Subcutaneous abdominal adipose tissue (tissue), 5 donors: ENCODE measurements around the gene QSOX2.

ENCODE experiments used
- H3K27ac ChIP-seq: one replicate; pipeline ENCODE4 v1.7.0; 2013; ENCODE audit warnings: low read depth, mild to moderate bottlenecking, inconsistent platforms, low read length, moderate library complexity
- H3K27me3 ChIP-seq, 5 donors: one replicate each; pipeline ENCODE4 v1.7.0; 2013; ENCODE audit warnings: low read length in 5 of 5, inconsistent platforms in 1 of 5; ENCODE audit not compliant: control insufficient read depth in 5 of 5, insufficient read depth in 4 of 5
- H3K36me3 ChIP-seq, 5 donors: one replicate each; pipeline ENCODE4 v1.7.0; 2013; ENCODE audit warnings: low read length in 5 of 5; ENCODE audit not compliant: control insufficient read depth in 5 of 5, insufficient read depth in 5 of 5
- H3K4me1 ChIP-seq, 5 donors: one replicate each; pipeline ENCODE4 v1.7.0; 2013; ENCODE audit warnings: low read length in 5 of 5, mild to moderate bottlenecking in 3 of 5, moderate library complexity in 1 of 5; ENCODE audit not compliant: control insufficient read depth in 5 of 5, insufficient read depth in 5 of 5
- H3K4me3 ChIP-seq, 5 donors: one replicate each; pipeline ENCODE4 v1.7.0; 2013; ENCODE audit warnings: low read length in 5 of 5, low read depth in 1 of 5
- H3K9ac ChIP-seq, 5 donors: one replicate each; pipeline ENCODE4 v1.7.0; 2013; ENCODE audit warnings: low read length in 5 of 5, mild to moderate bottlenecking in 4 of 5, moderate library complexity in 3 of 5
- H3K9me3 ChIP-seq, 5 donors: one replicate each; pipeline ENCODE4 v1.7.0; 2013; ENCODE audit warnings: low read length in 5 of 5; ENCODE audit not compliant: control insufficient read depth in 5 of 5
- donor health status: healthy.
- donor health status: healthy.
- donor health status: healthy.
- donor health status: healthy.
- donor health status: healthy.

Gene QSOX2

GRCh38 chr9:136160995-136161610 lies 84.5 kb downstream of the QSOX2 start:
- no peaks in the 10 kb centered on the region for H3K36me3 ChIP-seq
- no peak overlapping the region for H3K4me3 ChIP-seq
- no peaks in the 10 kb centered on the region for H3K4me1 ChIP-seq
- no peak overlapping the region for H3K9ac ChIP-seq
- H3K27ac ChIP-seq, result no peak overlapping the region
- H3K9me3 ChIP-seq, result peaks cover 0 to 7% (median 5%) of the 10 kb centered on the region in 5 donors
- H3K27me3 ChIP-seq, result peaks cover 12 to 35% (median 23%) of the 10 kb centered on the region in 5 donors

GRCh38 chr9:136160381-136160841 lies 85.2 kb downstream of the QSOX2 start:
- Histone ChIP-seq H3K27me3 (peaks cover 16 to 39% (median 28%) of the 10 kb centered on the region in 5 donors), H3K27ac (no peak overlapping the region)

GRCh38 chr9:136159851-136160250 lies 85.8 kb downstream of the QSOX2 start:
- Histone ChIP-seq H3K27ac (no peak overlapping the region), H3K9ac (no peak overlapping the region), H3K4me3 (no peak overlapping the region), H3K9me3 (peaks cover 0 to 7% (median 5%) of the 10 kb centered on the region in 5 donors), H3K36me3 (no peaks in the 10 kb centered on the region), H3K4me1 (no peaks in the 10 kb centered on the region), H3K27me3 (peaks cover 21 to 44% (median 33%) of the 10 kb centered on the region in 5 donors)

More at GRCh38 chr9:136160381-136160841, 85.2 kb downstream of the QSOX2 start:
- Histone ChIP-seq H3K4me3 (no peak overlapping the region), H3K36me3 (no peaks in the 10 kb centered on the region), H3K9me3 (peaks cover 0 to 7% (median 5%) of the 10 kb centered on the region in 5 donors), H3K4me1 (no peaks in the 10 kb centered on the region), H3K9ac (no peak overlapping the region)

GRCh38 chr9:136157477-136158265 lies 87.9 kb downstream of the QSOX2 start:
- Histone ChIP-seq H3K4me3 (no peak overlapping the region), H3K9ac (no peak overlapping the region), H3K9me3 (peaks cover 0 to 2% (median 0%) of the 10 kb centered on the region in 5 donors), H3K27ac (no peak overlapping the region), H3K4me1 (no peaks in the 10 kb centered on the region), H3K36me3 (no peaks in the 10 kb centered on the region), H3K27me3 (peaks cover 24 to 48% (median 36%) of the 10 kb centered on the region in 5 donors)
